ENCODE results near the gene WDR76.

- TF ChIP-seq SUZ12 (IDR thresholded peaks at IDR 0.05; ENCODE audit: extremely low read depth, insufficient read depth, insufficient read length) (no peak), YY1 (IDR thresholded peaks at IDR 0.05; ENCODE audit: insufficient read depth, insufficient read length) (no peak)
These were observed 50.6 kb downstream of the WDR76 start for GRCh38 chr15:43877371-43877770.
